ENCODE data around the gene UPK1A.

GRCh38 chr19:35696835-35697234 lies 30.5 kb downstream of the UPK1A start:
- TF ChIP-seq POLR2A (IDR thresholded peaks at IDR 0.05): no peak
- TF ChIP-seq, protein P1, sequence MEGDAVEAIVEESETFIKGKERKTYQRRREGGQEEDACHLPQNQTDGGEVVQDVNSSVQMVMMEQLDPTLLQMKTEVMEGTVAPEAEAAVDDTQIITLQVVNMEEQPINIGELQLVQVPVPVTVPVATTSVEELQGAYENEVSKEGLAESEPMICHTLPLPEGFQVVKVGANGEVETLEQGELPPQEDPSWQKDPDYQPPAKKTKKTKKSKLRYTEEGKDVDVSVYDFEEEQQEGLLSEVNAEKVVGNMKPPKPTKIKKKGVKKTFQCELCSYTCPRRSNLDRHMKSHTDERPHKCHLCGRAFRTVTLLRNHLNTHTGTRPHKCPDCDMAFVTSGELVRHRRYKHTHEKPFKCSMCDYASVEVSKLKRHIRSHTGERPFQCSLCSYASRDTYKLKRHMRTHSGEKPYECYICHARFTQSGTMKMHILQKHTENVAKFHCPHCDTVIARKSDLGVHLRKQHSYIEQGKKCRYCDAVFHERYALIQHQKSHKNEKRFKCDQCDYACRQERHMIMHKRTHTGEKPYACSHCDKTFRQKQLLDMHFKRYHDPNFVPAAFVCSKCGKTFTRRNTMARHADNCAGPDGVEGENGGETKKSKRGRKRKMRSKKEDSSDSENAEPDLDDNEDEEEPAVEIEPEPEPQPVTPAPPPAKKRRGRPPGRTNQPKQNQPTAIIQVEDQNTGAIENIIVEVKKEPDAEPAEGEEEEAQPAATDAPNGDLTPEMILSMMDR (IDR thresholded peaks at IDR 0.05): no peak

Data from ovary (tissue), 3 donors.